ENCODE data around the gene CHRM2.
"Not testable (repeated sequence)": the region's sequence is repeated elsewhere in the genome, so short reads cannot be mapped to it uniquely, and the experiment has no call there.

The CHRM2 gene

DNA sequence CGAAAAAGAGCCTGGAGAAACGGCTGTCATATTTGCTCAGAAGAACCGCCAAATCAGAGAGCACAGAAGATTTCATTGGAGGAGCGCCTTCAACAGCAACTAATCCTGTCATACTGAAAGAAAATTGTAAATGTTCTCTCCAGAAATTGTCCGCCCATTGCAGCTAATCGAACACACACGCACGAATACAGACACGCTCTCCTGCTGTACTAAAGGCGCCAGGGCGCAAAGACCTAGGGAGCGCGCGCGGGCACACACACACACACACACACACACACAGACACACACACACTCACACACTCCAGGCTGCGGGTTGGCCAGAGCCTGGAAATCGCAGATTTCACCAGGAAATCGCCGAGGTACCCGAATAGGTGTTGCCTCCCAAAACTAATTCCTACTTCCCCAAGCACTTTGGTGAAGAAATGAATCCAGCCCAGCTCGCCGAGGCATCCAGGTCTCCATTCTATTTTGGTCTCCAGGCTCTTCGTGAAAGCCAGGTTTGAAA lies at the start of gene CHRM2:
Gene CHRM2 (plus strand): TSS at position 157 of the 505 bp plus-strand sequence. CDS start 146,214 bp downstream, outside the sequence.
- no peak for DNase-seq

DNA sequence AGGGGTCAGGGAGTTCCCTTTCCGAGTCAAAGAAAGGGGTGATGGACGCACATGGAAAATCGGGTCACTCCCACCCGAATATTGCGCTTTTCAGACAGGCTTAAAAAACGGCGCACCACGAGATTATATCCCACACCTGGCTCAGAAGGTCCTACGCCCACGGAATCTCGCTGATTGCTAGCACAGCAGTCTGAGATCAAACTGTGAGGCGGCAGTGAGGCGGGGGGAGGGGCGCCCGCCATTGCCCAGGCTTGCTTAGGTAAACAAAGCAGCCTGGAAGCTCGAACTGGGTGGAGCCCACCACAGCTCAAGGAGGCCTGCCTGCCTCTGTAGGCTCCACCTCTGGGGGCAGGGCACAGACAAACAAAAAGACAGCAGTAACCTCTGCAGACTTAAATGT lies 37.1 kb upstream of the CHRM2 start:
- not testable (repeated sequence) for DNase-seq

DNA sequence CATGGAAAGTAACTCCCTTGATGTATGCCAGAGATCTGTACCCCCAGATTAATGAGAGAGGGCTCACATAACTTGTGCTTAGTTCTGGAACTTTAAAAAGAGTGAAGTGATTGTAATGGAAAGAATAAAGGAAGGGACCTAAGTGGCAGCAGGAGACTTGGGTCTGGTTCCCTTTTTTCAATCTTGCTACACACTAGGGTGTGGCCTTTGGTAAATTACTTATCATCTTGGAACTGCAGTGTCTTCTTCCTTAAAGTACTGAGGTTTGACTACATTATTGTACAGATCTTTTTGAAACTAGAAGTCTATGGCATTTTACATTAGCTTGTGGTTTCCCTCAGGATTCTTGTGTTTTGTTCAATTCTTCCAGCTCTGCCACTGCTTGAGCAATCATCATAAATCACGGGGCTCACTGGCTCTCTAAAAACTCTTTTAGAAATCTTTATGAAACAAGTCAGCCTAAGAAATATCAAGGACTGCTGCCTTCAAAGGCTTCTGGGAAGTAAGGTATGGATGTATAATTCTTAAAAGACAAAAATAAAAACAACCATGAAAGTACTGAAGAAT lies 22.5 kb upstream of the CHRM2 start:
- no peak for DNase-seq

DNA sequence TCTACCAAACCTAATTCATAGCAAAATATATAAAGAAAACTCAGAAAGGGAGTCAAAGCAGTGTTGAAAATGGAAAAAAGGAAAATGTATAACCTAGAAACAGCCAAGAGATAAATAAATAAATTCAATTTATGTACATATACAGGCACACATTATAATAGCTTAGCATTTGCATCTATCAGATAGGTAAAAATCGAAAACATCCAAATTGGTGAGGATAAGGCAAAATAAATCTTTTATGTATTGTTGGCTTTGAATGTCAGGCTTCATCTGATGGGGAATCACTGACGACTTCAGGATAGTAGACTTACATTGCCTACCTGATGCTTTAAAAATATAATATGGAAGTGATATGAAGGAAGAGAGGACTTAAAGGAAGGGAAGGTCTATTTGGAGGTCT lies 20.6 kb upstream of the CHRM2 start:
- DNase-seq: no peak

DNA sequence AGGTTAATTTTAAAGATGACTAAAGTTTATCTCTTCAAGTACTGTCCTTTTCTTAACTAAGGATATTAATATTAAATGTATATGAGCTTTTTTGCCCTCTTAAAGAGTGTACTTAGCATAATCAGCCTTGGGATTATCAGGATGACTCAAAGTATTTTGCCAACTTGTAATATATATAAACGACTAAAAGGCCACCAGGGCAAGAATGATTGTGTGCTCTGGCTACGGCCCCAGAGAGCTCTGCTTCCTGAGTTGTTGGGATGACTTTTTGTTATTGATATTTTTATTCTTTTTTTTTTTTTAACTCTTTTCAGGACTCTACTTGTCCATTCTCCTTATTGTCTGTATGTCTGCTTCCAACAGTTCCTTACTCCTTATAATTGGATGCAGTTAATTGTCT lies 14.8 kb upstream of the CHRM2 start:
- DNase-seq: no peak

DNA sequence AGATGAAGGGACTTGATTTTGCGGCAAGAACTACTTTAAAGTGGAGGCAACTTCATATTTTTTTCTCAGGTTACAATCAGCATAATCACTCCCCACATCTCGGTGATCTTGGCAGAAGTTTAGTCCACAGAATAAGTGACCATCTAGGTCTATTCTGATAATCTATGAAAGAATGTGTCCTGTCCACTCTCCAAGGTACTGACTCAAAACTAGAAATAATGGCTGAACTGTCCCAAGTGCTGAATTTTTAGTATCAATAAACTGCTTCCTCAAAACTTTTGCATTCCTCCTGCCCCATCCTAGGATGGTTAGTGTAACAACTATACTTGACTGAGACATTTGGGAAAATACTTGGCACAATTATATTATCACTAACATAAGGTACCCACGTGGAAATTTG lies 10.9 kb upstream of the CHRM2 start:
- no peak for DNase-seq

DNA sequence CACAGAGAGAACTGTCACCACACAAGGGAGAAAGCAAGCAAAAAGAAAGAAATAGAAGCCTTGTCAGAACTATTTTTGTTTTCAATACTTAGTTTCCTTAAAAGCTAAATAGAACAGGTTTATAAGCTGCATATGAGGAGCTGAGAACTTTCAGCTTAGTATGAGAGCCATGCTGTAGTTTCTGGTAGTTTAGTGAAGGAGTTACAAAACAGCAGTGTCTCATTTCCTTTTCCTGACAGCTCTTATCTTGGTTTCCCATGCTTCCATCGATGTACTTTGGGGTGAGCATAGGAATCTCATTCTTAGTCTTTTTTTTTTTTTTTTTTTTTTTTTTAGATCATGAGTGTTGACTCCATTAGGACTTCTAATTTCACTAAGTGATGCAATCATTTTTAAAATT lies 8.6 kb upstream of the CHRM2 start:
- DNase-seq: no peak

DNA sequence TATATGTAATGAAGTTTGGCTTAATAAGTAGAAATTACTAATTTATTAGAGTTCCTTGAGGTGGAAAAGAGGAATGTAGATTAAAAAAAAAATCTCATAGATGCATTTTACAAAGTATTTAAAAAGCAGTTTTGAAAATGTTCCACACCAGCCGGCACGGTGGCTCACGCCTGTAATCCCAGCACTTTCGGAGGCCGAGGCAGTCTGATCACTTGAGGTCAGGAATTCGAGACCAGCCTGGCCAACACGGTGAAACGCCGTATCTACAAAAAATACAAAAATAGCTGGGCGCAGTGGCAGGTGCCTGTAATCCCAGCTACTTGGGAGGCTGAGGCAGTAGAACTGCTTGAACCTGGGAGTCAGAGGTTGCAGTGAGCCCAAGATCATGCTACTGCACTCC lies 3.2 kb upstream of the CHRM2 start:
- no peak for DNase-seq

DNA sequence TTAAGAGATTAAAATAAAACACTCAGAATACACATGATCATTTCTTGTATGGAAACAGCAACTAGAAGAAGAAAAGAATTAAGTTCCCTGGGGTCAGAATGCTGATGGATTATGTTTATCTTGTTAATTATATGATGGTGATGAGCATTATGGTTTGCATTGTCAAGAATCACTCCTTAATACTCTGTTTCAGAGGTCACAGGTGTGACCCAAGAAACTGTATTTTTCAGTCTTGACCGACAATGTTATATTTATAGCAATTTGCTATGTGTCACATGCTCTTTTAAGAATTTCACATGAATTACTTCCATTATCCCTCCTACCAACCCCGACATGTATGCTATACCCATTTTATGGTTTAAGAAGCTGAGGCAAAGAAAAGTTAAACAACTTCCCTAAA lies 2.7 kb upstream of the CHRM2 start:
- no peak for DNase-seq

DNA sequence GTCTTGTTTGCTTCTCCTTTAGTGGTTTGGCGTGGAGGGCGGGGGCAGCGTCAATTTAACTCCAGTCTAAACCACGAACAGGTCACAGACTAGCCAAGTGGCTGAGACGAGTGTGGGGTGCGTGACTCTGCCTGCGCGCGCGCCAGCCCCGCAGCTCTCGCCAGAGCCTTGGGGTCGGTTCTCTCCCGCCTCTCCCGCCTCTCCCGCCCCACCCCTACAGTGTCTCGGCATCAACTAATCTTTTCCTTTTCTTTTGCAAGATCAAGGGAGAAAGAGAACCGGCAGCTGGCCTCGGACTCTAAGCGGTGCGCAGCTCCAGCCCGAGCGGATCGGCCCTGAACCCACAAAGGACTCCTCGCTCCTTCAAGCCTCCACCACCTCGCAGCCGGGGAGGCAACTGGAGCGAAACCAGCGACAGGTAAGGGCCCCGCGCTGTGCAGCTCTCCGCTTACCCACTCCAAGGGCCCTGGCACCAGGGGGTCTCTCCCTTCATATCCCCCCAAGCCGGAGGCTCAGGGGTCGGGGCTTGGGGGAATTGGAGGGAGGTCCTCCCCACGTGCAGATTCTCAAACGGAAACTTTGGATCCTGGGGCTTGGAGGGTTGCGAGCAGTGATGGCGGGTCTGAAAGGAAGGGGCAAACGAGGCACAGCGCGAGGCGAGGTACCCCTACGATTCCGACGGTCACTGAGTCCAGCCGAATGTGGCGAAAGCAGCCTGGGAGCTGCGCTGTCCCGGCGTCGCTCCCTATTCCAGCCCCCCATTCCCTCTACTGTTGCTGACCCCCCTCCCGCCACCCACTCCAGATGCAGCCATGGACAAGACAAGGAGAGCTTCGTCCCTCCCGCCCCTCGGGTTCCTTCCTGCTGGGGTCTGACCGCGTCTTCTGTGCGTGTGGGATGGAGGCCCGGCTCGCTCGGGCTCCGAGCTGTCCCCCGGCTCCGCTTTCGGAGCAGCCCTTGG lies 829 bp downstream of the CHRM2 start:
- DNase-seq: no peak

DNA sequence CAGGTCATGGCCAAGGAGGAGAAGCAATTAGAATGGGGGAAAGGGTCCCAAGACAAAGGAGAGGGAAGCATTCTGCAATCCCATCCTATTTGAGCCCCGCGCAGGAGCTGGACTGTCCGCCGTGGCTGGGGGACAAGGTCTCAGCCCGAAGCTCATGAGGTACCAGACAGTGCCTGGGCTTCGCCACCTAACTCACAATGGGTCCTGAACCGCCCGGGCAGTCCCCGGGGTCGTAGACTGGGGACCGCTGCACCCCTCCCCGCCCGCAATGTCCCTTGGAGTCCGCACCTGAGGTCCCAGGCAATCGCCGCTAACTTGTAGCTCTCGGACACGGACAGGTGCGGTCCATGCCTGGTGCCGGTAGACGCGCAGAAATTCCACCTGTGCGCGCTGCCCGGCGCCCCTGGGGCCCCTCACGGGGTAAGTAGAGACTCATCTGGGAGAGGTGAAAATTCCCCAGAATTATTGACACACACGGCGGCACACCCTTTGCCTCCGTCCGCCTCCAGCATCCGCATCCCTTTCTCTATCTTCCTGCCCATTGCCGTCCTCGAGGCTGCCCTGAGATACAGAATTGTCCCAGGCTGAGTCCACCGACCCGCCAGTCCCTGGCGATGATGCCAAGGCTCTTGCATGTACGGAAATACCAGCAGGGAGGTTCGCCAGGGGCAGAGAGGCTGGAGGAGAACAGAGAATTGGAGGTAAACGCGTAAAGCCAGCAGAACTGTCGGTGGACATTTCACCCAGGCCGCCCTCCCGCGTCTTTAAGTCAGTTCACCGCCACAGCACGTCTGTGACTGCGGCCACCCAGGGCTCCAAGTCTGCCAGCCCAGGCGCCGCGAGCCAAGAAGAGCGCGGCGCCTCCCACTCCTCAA lies 1.8 kb downstream of the CHRM2 start:
- DNase-seq: no peak

DNA sequence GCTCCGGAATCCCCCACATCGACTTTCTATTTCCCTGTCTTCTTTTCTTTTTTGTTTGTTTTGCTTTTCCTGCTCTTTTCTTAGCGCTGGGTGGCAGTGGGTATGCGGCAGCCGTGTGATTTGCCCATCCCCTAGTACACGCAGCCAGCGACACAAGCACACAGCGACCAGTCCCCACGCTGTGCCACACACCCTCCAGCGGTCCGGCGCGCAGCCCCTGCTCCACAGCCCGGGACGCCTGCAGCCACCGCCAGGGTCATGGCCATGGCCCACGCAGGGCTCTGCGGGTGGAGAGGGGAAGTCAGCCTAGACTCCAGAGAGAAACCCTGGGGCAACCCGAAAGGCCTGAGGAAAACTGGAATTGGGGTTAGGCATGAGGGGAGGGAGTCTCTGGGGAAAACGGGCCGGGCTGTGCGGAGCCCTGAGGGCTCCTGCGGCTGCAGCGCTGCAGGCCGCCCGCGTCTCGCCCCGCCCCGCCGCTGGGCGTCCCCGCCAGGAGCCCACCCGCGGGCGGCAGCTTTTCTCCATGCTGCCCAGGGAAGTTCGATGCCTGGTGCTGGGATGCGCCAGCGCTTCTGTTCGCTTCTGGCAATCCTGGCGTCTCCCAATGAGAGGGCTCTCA lies 2.5 kb downstream of the CHRM2 start:
- no peak for DNase-seq

DNA sequence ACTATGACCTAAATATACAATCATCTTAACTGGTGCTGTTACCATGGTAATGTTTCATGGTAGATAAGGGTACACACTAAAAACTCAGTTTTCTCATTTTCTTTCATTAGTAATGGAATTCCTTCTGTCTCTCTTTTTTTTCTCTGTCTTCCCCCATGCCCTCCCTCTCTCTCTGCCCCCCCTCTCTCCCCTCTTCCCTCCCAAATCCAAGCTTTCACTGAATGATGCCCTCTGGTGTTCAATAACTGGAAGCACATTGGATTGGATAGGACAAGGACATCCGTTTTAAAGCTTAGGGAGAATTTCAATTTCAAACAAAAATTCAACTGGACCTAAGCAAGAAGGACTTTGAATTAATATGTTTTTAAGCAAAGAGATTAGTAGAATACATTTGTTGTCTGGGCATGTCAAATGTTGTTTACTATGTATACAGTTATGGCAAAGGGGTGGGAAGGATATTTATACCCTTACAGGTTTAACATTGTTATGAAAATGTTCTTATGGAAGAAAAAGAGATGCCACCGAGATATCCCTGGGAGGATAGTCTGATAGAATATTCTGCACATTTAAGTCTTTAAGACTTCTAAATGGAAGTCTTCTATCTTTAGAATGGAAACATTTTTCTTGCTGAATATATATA lies 6.1 kb downstream of the CHRM2 start:
- peak; percentile 35 for DNase-seq

DNA sequence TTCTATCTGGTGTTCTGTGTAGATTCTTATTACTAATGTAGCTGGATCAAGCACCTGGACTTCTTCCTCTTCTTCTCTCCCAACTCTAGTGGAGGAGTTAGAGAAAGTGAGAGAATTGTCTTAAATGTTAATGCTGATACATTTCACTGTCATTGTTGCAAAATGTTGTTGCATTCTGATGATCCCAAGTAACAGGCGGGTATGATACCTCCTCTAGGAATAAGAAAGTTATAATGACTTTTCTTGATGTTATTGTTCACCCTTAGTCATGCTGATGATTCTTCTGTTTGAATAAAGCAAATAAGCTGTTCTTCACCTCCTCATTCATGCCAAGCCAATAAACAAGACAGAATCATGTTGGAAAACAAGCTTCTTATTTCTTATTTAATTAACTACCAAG lies 9.1 kb downstream of the CHRM2 start:
- DNase-seq: no peak

DNA sequence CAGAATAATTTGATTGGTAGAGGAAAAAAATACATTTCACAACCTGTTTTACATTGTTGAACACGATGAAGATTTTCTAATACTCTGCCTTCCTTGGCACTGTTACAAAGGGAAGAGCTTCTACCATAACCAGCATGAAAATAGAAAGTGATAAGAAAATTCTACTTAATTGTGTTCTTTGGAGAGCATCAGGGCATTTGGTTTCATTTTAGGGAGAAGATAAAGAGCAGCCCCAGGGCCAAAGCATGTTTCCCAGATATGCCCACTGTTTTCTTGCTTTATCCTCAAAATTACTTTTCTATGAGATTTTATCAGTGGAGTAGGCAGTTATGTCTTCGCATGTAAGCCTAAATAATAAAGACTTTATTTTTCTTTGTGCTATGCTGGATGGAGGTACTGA lies 9.5 kb downstream of the CHRM2 start:
- DNase-seq: no peak

DNA sequence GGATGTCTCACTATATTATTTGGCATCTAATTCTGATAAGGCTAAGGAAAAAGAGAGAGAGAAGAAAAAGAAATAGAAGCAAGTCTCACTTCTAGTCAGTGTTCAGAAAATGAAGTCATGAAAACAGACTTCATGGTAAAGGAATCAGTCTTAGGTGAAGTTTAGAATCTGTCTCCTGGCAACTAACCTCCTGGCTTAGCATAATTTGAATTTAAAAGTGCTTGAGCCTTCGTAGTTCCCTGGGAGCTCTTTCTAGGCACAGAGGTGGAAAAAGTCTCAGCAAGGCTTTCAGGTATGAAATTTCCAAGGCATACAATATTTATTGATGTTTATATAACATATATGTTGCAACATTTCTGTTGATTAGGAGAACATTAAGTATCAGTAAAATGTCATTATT lies 10.4 kb downstream of the CHRM2 start:
- no peak for DNase-seq

DNA sequence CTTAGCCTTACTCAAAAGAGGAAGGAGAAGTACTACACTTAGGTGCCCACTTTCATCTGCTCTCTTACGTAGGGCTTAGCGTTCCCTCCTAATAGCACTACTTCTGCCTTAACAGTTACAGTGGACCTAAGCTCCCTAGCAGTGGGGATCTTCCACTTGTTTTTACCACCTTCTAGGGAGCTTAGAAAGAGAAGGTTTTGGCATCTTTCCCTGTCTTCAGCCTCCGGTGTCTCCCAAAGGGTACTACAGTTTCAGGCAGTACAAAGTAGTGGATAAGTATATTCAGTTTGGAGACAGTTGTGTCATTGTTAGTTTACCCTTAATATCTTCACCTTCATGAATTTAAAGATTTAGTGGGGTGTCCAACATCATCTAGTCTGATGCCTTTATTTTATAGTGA lies 14.6 kb downstream of the CHRM2 start:
- DNase-seq: no peak

DNA sequence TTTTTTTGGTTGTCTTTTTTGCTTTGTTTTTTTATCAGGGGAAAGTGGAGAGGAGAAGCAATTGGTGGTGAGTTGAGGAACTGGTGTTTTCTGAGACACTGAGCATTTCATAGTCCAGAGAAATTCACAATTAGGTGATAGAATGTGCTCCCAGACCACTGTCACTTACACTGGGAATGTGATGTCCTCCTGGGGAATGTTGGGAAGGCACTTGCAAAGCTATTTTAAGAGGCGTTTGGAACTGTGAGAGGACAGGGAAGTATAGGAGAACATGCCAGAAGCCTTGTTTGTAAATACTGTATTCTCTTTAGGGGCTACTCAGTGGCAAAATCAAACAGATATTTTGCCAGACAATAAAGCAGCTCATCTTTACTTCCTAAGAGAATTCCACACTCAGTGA lies 16.0 kb downstream of the CHRM2 start:
- no peak for DNase-seq

DNA sequence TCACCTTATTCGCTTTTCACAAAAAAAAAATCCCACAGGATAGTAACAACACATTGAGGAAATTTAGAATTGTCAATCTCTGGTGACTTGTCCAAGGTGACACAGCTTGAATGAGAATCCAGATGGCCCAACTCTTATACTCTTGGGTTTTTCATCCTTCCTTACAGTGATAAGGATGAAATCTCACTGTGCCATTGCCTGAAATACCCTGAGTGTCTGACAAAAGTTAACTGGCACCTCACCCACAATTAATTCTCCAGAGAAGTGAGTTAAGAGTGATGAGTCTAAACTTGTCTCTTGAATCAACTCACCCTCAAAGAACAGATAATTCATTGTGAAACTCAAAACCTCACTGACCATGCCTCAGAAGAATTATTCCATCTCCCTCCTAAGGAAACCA lies 18.9 kb downstream of the CHRM2 start:
- no peak for DNase-seq

DNA sequence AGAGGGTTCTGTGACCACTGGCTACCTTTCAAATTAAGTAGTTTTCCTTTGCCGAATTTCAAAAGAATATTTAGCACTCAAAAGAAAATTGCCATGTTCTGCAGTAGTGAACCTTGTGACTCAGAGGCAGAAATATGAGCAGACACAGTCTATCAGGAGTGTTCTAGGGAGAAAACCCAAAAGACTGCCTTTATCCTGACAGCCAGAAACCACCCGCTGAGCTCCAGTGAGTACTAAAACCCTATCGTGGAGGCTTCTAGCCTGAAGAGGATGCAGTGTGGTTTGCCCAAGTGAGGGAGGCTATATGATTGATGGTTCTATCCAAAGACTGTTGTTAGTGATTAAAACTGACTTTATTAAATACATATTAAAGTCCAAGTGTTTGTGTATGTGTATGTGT lies 21.9 kb downstream of the CHRM2 start:
- no peak for DNase-seq

DNA sequence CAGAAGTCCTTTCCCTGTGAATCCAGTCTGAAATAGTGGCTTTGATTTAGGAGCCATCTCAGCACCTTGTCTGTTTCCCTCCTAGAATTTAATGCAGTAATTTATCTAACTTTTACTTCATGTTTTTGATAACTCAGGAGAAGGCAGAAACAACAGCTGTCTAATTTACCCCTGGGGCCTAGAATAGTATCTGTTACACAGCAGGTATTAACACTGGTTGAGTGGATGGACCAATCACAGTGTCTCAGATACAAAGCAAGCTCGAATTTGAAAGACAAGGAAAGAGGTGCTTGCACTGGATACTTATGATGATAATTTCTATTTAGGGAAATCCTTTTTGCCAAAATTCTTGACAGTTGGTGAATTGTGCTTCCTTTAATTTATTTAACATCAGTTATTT lies 23.4 kb downstream of the CHRM2 start:
- DNase-seq: no peak

DNA sequence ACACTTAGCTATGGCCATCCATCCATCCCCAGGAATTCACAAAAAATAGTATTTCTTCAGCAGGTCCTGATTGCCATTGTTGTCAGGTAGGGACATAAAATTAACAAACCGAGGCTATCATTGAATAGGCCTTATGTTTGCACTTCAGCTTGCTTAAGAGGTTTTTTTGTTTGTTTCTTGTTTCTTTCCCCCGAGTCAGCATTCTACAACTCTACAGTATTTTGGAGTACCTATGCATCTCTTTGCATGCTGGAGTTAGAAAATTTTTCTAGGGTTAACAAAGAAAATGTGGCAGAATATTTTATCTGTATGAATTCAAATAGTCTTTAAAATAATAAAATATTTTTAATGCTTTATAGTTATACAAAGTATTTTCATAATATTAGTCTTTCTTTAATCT lies 26.3 kb downstream of the CHRM2 start:
- no peak for DNase-seq

All from midbrain (tissue), 1 donor.